ENCODE results near the gene FUT1. TPM values are rescaled to one million over a fixed set of nuclear protein-coding genes. Genes with fewer than 3 reads are reported as not detected.

Gene FUT1
- total RNA-seq (2021; ENCODE audit: unreplicated experiment) (14.1 TPM), Bru-seq, nascent RNA (percentile 75 among the genes with signal in this experiment), BruChase-seq, experiment 1, labeled RNA remaining after a 6-hour chase (percentile 84 among the genes with signal in this experiment), BruChase-seq, experiment 2, labeled RNA remaining after a 2-hour chase (percentile 94 among the genes with signal in this experiment)
- 11.8 and 13.1 TPM in 2 replicates for polyA plus RNA-seq (2012)
- long read RNA-seq, partial matches to known transcripts = 19 of 40 reads
- long read RNA-seq, other reads (novel, unspliced or antisense) = 21 of 40 reads

DNA sequence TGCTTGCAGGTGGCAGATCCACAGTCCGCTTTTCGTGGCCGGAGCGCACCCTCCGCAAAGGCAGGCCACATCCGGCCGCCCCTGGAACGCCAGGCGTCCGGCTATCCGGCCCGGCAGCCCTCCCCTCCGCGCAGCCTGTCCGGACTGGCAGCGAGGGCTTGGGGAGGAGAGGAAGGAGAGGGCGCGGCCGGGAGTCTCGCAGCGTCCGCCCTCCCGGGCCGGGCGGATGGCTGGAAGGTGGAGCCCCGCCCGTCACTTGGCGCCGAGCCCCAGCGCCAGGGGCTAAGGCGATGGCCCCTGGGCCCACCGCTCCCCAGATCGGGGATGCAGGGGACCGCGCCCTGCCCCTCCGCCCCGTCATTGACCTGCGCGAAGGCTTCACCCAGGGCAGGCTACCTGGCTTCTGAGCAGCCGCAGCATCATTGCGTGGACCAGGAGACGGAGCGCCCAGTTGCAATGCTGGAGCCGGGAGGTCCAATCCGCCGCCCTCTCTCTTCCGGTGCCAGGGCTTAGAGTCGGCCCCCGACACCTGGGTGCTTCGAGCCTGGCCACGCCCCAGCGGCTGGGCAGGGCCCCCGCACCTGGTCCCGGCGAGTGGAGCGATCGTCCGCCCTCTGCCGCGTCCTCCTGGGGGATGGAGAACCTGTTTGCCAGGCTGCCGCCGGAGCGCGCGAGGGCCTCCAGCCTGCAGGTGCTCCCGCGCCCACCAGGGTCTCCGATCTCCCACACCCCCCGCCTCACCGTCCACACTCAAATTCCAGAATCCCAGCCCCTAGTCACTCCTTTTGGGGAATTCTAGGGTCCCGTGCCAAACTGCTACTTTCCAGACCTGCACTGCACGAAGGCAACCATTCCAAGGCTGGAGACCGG lies at the start of gene FUT1:
TSS of gene FUT1 (minus strand) at position 146 of the 870 bp plus-strand sequence. CDS start 1,360 bp downstream, outside the sequence.
- peak; percentile 87 for ATAC-seq
- Histone ChIP-seq H3K4me2 (ENCODE audit: low read length) (peak within 1 kb of the TSS; percentile 88), H3K36me3 (ENCODE audit: control insufficient read depth in 1 of 2, insufficient read depth in 2 of 2, low read length in 2 of 2) (peaks cover 14 to 27% of the 10 kb centered on the region in 2 experiments; a peak in 3 of 4 replicates), H3K9me3 (ENCODE audit: control insufficient read depth in 1 of 2, insufficient read depth in 1 of 2, low read depth in 1 of 2, low read length in 2 of 2) (no peaks in the 10 kb centered on the region), H3K9me2 (ENCODE audit: insufficient read depth) (no peaks in the 10 kb centered on the region), H3K79me2 (ENCODE audit: insufficient read depth, low read length) (peaks cover 38% of the 10 kb centered on the region), H3K9ac (ENCODE audit: low read length) (peak within 1 kb of the TSS; percentile 85), H4K20me1 (ENCODE audit: insufficient read depth) (no peaks in the 10 kb centered on the region), H3K27ac (ENCODE audit: low read depth, low read length) (peak within 1 kb of the TSS; percentile 84), H3K4me1 (ENCODE audit: control insufficient read depth in 1 of 2, insufficient read depth in 2 of 2, low read length in 2 of 2) (peaks cover 25 to 35% of the 10 kb centered on the region in 2 experiments), H3K4me3 (replicated peaks in 1 of 2; ENCODE audit: low read depth in 1 of 2, low read length in 2 of 2) (peak within 1 kb of the TSS; percentile 78 to 95), H3K27me3 (ENCODE audit: insufficient read depth, low read length) (no peaks in the 10 kb centered on the region), H2AFZ (ENCODE audit: low read depth, low read length, poor library complexity, severe bottlenecking) (no peak within 1 kb of the TSS)
- peak; percentile 89 for DNase-seq (ENCODE audit: low read depth, low spot score)
- RAD21 ChIA-PET (ENCODE audit: low non-redundant PET in 1 of 2, low total read pairs in 2 of 2, uncharacterized antibody in 2 of 2, unreplicated experiment in 2 of 2) = no interaction called here
- POLR2A ChIA-PET = interaction anchor here (0.6 to 1.5 kb wide), 2 partner anchors 14 to 19 kb away, joined by 4 read pairs; no protein-coding TSS in a partner anchor
- CTCF ChIA-PET = no interaction called here
- intact Hi-C loops (cut with micrococcal nuclease) = no loop called here
- no TSS peak for BruUV-seq (replicated peaks)
- TF ChIP-seq ELF1 (IDR thresholded peaks at IDR 0.05; ENCODE audit: borderline replicate concordance, low read depth) = no peak
- peak; percentile 75 for TF ChIP-seq YY1 (IDR thresholded peaks at IDR 0.05; ENCODE audit: extremely low read depth, insufficient replicate concordance, low read depth, low read length)
- TF ChIP-seq REST (IDR thresholded peaks at IDR 0.05; ENCODE audit: low read depth) = no peak
- TF ChIP-seq ZFX (IDR thresholded peaks at IDR 0.05) = peak; percentile 50; the same call in 1 of the 2 replicates
- no peak for TF ChIP-seq CEBPB (IDR thresholded peaks at IDR 0.05; ENCODE audit: low read depth)
- TF ChIP-seq, protein P1, sequence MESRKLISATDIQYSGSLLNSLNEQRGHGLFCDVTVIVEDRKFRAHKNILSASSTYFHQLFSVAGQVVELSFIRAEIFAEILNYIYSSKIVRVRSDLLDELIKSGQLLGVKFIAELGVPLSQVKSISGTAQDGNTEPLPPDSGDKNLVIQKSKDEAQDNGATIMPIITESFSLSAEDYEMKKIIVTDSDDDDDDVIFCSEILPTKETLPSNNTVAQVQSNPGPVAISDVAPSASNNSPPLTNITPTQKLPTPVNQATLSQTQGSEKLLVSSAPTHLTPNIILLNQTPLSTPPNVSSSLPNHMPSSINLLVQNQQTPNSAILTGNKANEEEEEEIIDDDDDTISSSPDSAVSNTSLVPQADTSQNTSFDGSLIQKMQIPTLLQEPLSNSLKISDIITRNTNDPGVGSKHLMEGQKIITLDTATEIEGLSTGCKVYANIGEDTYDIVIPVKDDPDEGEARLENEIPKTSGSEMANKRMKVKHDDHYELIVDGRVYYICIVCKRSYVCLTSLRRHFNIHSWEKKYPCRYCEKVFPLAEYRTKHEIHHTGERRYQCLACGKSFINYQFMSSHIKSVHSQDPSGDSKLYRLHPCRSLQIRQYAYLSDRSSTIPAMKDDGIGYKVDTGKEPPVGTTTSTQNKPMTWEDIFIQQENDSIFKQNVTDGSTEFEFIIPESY (IDR thresholded peaks at IDR 0.05; ENCODE audit: extremely low read depth, insufficient replicate concordance, low read length) = no peak
- peak; percentile 97 for TF ChIP-seq SP1 (IDR thresholded peaks at IDR 0.05; ENCODE audit: low read depth)
- TF ChIP-seq FOSL1 (IDR thresholded peaks at IDR 0.05; ENCODE audit: low read depth) = no peak
- no peak for TF ChIP-seq EZH2phosphoT487 (IDR thresholded peaks at IDR 0.05; ENCODE audit: borderline replicate concordance)
- TF ChIP-seq JUND (IDR thresholded peaks at IDR 0.05) = peak; percentile 83
- TF ChIP-seq ATF3 (IDR thresholded peaks at IDR 0.05) = no peak
- TF ChIP-seq MAX (IDR thresholded peaks at IDR 0.05) = peak; percentile 84
- no peak; the same call in 1 of the 2 replicates for TF ChIP-seq EGR1 (IDR thresholded peaks at IDR 0.05; ENCODE audit: low read depth)
- peak; percentile 87 for TF ChIP-seq SIN3A (IDR thresholded peaks at IDR 0.05; ENCODE audit: low read depth)
- peak; percentile 77 for TF ChIP-seq POLR2AphosphoS5 (IDR thresholded peaks at IDR 0.05; ENCODE audit: low read depth, low read length)
- peak; percentile 60 for TF ChIP-seq TCF7L2 (IDR thresholded peaks at IDR 0.05; ENCODE audit: borderline replicate concordance, extremely low read depth, insufficient read depth, insufficient read length)
- TF ChIP-seq SRF (IDR thresholded peaks at IDR 0.05; ENCODE audit: low read depth) = no peak
- TF ChIP-seq ZNF274 (IDR thresholded peaks at IDR 0.05; ENCODE audit: low read depth, low read length) = no peak

Data from HCT116 (cell line).